Measurements from ENCODE around the gene PAM.

GRCh38 chr5:102930244-102930643 lies 175.1 kb downstream of the PAM start:
- TF ChIP-seq, protein P1, sequence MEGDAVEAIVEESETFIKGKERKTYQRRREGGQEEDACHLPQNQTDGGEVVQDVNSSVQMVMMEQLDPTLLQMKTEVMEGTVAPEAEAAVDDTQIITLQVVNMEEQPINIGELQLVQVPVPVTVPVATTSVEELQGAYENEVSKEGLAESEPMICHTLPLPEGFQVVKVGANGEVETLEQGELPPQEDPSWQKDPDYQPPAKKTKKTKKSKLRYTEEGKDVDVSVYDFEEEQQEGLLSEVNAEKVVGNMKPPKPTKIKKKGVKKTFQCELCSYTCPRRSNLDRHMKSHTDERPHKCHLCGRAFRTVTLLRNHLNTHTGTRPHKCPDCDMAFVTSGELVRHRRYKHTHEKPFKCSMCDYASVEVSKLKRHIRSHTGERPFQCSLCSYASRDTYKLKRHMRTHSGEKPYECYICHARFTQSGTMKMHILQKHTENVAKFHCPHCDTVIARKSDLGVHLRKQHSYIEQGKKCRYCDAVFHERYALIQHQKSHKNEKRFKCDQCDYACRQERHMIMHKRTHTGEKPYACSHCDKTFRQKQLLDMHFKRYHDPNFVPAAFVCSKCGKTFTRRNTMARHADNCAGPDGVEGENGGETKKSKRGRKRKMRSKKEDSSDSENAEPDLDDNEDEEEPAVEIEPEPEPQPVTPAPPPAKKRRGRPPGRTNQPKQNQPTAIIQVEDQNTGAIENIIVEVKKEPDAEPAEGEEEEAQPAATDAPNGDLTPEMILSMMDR (IDR thresholded peaks at IDR 0.05; ENCODE audit: extremely low read depth in 1 of 2, insufficient read depth in 1 of 2, low read depth in 1 of 2, low read length in 2 of 2): no peak
- TF ChIP-seq POLR2AphosphoS5 (IDR thresholded peaks at IDR 0.05; ENCODE audit: insufficient read depth, low read depth, low read length): no peak
